HG03066 (cell line): Measurements from ENCODE around the gene UNC5CL.
A peak's percentile ranks its signal among the peaks of the same experiment; 100 is the strongest.

Experiments used
- ATAC-seq: cut with Tn5 transposase; IDR thresholded peaks from one replicate; pipeline ENCODE4 v1.9.1; 2021; ENCODE audit warnings: low read depth; ENCODE audit not compliant: unreplicated experiment

The UNC5CL gene

GRCh38 chr6:41039060-41039998 is at the start of gene UNC5CL:
TSS of gene UNC5CL (minus strand) at chr6:41039221. CDS start at chr6:41035074, 4,147 bp downstream.
- no peak for ATAC-seq

- ATAC-seq: no peak
These were observed 49.4 kb upstream of the UNC5CL start for GRCh38 chr6:41088451-41088850.

GRCh38 chr6:41085182-41085581 is 46.2 kb upstream of the UNC5CL start:
- ATAC-seq: no peak

- no peak for ATAC-seq
These were observed 44.1 kb upstream of the UNC5CL start for GRCh38 chr6:41083072-41083471.

GRCh38 chr6:41080621-41081020 is 41.6 kb upstream of the UNC5CL start:
- no peak for ATAC-seq

GRCh38 chr6:41079080-41079479 is 40.1 kb upstream of the UNC5CL start:
- no peak for ATAC-seq

GRCh38 chr6:41078101-41078500 is 39.1 kb upstream of the UNC5CL start:
- ATAC-seq: no peak

- no peak for ATAC-seq
These were observed 38.5 kb upstream of the UNC5CL start for GRCh38 chr6:41077536-41077935.

GRCh38 chr6:41075651-41076626 is 36.9 kb upstream of the UNC5CL start:
- no peak for ATAC-seq

- no peak for ATAC-seq
These were observed 35.8 kb upstream of the UNC5CL start for GRCh38 chr6:41074692-41075436.

GRCh38 chr6:41073968-41074691 is 35.1 kb upstream of the UNC5CL start:
- no peak for ATAC-seq

GRCh38 chr6:41073203-41073967 is 34.4 kb upstream of the UNC5CL start:
- peak; percentile 31 for ATAC-seq

- ATAC-seq: peak; percentile 60
These were observed 33.8 kb upstream of the UNC5CL start, which contains the start of gene NFYA for GRCh38 chr6:41072836-41073202. TSS of gene NFYA (plus strand) at chr6:41072974. CDS start at chr6:41079090, 6,116 bp downstream.

- ATAC-seq: peak; percentile 60
These were observed 33.2 kb upstream of the UNC5CL start, which contains the start of gene OARD1 for GRCh38 chr6:41071923-41072835. TSS of gene OARD1 (minus strand) at chr6:41072356. CDS start at chr6:41071634, 722 bp downstream.

- ATAC-seq: no peak
These were observed 32.5 kb upstream of the UNC5CL start for GRCh38 chr6:41071501-41071922.

- ATAC-seq: no peak
These were observed 27.9 kb upstream of the UNC5CL start for GRCh38 chr6:41066867-41067304.

GRCh38 chr6:41065550-41066026 is 26.6 kb upstream of the UNC5CL start:
- no peak for ATAC-seq

- ATAC-seq: no peak
These were observed 25.8 kb upstream of the UNC5CL start for GRCh38 chr6:41064841-41065240.
